Left ventricle myocardium superior (tissue), 1 donor: Measurements from ENCODE around the gene MROH7. TPM values are rescaled to one million over a fixed set of nuclear protein-coding genes. Genes with fewer than 3 reads are reported as not detected.
A peak's percentile ranks its signal among the peaks of the same experiment; 100 is the strongest.

ENCODE experiments used
- ATAC-seq: fragments of 200-7000 bp; cut with Tn5 transposase; one replicate; pipeline ENCODE4 v1.9.1; 2020; ENCODE audit warnings: mild to moderate bottlenecking, moderate library complexity
- DNase-seq: peaks from one replicate; pipeline ENCODE4 v3.0.0-alpha.2; 2020
- intact Hi-C: fragments of 100-400 bp; cut with micrococcal nuclease; formaldehyde crosslinking; loops from one replicate; pipeline ENCODE4 v1.11.0; 2022
- long read RNA-seq: library from polyadenylated mRNA; unstranded; transcript quantifications from one replicate; pipeline ENCODE4 v2.0.0, GENCODE V29; 2021
- total RNA-seq: library from RNA; stranded (reverse); fragmentation: NEBNext Ultra II Directional; extraction: Animal tissue kit (Norgen Biotek cat#: 25700); gene quantifications from one replicate; pipeline ENCODE4 v1.2.1, GENCODE V29; 2021
- donor health status: DM: no; HTN: yes; CAD: no; lungs with severe emphysema.

Gene MROH7
- 7.0 TPM for total RNA-seq
- long read RNA-seq = 0 reads

DNA sequence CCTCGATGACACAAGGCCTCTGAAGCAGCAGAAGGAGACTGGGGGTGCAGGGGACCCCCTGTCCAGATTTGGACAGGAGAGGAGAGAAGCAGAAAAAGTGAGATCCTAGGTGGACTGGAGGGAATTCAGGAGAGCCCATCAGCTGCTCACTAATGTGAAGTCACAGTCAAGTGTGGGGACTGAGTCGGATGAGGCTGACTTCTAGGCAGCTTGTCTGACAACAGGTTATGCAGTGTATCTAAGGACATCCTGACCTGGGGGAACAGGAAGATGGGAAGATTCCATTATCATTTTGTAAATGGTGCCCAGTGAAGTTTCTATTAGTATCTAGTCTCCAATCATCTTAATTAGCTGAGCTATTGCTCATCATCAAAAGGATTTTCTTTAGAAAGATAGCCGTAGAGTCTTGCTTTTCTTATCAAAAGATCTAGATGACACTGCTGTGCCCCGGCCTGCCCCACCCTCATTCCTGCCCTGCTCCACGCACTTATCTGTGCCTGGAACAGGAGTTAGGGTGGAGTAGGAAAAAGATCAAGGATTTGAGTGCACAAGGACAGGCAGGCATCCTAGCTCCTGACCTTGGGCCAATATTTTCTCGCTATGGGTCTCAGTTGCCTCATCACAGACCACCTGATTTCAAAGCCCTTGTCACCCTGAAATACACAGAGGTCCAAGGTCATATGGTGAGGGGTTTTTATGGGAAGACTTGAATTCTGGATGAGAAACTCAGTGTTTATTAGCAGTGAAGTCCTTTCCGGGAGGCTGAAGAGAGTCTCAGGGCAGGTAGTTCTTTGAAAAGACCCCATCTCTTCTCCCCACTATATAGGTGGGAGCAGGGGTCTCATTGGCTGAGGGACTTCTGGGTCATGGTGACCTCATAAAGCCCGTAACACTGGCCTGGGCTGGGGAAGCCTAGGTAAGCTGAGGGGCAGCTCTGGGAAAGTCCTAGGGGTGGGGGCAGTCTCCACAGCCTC lies at the start of gene MROH7:
TSS of gene MROH7 (plus strand) at position 924 of the 974 bp plus-strand sequence. CDS start 11,141 bp downstream, outside the sequence.
- ATAC-seq (no peak), DNase-seq (no peak)
- intact Hi-C loops = no loop called here

- ATAC-seq (no peak), DNase-seq (no peak)
- intact Hi-C loops = no loop called here
Measured at GRCh38 chr1:54593571-54594160, 47.9 kb upstream of the MROH7 start.

GRCh38 chr1:54594463-54594862 lies 47.1 kb upstream of the MROH7 start:
- intact Hi-C loops = no loop called here
- DNase-seq (no peak), ATAC-seq (peak; percentile 24)

DNA sequence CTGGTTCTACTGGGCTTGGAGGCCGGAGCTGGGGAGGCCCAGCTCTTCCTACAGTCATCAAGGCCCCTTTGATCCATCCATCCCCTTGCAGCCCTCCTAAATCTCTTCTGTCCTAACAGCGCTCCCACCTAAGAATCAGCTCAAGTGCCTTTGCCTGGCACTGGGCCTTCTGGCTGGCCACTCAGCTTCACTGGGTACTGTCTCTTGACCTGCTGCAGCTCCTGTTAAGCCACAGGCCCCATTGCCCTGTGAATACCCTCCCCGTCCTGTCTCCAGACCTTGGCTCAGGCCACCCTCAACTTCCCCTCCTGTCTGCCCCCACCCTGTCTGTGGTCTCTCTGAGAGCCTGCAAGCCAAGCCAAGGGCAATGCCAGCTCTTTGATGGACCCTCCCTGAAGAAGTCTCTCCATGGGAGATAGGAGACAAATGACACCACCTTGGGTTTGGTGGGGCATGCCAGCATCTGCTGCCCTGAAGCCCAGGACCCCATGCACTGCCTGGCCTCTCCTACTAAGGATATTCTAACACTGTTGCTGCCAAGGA lies 45.6 kb upstream of the MROH7 start:
- intact Hi-C loops = no loop called here
- DNase-seq = no peak
- ATAC-seq = peak; percentile 52

DNA sequence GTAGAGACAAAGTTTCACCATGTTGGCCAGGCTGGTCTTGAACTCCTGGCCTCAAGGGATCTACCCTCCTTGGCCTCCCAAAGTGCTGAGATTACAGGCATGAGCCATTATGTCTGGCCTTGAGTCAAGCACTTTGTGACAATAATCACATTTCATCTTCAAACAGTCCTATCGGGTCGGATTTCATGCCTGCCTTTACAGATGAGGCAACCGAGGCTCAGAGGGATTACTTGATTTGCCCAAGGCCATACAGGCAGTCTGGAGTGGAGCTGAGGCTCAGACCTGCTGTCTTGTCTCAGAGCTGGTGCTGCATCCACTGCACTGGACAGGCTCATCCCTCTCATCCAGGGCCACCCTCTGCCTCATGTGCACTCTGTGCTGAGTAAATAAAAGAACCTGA lies 44.8 kb upstream of the MROH7 start:
- ATAC-seq = no peak
- DNase-seq = no peak
- intact Hi-C loops = no loop called here

- DNase-seq (no peak), ATAC-seq (no peak)
- intact Hi-C loops = no loop called here
Measured at GRCh38 chr1:54597455-54598030, 44.0 kb upstream of the MROH7 start.

- DNase-seq = peak; percentile 41
- intact Hi-C loops = no loop called here
- ATAC-seq = no peak
Measured at GRCh38 chr1:54599211-54599823, 42.3 kb upstream of the MROH7 start.

- DNase-seq = no peak
- peak; percentile 27 for ATAC-seq
- intact Hi-C loops = no loop called here
Measured at GRCh38 chr1:54600947-54601721, 40.5 kb upstream of the MROH7 start.

- intact Hi-C loops = no loop called here
- ATAC-seq (no peak), DNase-seq (no peak)
Measured at GRCh38 chr1:54601730-54602129, 39.9 kb upstream of the MROH7 start.

DNA sequence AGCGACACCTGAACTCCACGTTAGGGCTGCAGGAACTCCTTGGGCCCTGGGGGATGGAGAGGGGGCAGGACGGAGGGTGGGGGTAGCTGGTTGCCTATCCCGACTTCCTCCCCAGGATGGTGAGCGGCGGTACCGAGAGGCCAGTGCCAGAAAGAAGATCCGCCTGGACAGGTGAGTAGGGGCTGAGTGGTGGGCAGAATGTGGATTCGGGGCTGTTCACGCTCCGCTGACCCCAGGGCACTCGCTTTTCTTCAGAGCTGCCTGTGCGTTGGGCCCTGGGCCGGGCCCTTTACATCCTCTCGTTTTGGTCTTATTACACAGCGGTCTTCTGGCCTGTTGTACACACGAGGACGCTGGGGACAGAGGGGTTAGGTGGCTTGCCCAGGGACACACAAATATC lies 39.0 kb upstream of the MROH7 start:
- ATAC-seq (no peak), DNase-seq (no peak)
- intact Hi-C loops = no loop called here

GRCh38 chr1:54603241-54603640 lies 38.3 kb upstream of the MROH7 start:
- ATAC-seq (no peak), DNase-seq (no peak)
- intact Hi-C loops = no loop called here

DNA sequence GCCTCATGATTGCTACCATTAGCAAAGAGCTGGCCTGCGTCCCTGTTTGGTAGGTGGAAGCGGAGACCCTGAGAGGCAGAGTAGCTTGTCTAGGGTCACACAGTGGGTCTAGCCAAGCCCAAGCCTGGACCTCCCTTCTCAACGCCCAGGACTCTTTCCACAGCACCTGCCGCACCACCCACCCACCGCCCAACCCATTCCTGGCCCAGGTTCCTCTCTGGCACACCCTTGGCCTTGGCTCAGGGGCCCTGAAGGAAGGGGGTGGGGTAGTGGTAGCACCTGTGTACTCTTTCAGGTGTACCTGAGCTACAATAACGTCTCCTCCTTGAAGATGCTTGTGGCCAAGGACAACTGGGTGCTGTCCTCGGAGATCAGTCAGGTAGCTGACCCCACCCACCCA lies 37.5 kb upstream of the MROH7 start:
- no peak for DNase-seq
- peak; percentile 4 for ATAC-seq
- intact Hi-C loops = no loop called here

DNA sequence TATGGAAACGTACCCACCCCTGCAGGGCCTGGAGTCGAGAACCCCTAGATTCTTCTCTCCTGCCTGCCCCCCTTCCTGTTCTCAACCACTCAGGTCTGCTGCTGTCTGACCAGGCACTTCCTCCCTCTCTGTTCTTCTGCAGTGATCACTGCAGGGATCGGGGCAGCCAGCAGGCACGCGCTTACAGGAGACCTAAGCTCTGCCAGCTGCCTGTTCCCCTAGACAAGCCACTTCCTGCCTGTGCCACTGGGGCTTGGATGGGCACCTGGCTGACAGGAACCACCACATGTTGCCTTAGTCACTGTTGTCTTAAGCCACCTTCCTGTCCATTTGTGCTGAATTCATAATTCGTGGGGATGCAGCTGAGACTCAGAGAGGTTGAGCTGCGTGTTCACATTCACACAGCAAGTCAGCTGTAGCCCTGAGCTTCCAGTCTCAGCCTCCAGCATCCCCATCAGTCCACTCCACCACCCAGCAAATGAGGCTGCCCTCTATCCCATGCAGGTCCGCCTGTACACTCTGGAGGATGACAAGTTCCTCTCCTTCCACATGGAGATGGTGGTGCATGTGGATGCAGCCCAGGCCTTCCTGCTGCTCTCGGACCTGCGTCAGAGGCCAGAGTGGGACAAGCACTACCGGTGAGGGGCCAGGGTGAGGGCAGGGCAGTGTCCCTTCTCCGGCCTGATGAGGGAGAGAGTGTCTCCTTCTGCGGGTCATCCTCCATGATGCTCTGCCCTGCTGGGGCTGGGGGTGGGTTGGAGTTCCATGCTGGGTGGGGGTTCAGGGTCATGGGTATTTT lies 36.8 kb upstream of the MROH7 start:
- DNase-seq (no peak), ATAC-seq (no peak)
- intact Hi-C loops = no loop called here

DNA sequence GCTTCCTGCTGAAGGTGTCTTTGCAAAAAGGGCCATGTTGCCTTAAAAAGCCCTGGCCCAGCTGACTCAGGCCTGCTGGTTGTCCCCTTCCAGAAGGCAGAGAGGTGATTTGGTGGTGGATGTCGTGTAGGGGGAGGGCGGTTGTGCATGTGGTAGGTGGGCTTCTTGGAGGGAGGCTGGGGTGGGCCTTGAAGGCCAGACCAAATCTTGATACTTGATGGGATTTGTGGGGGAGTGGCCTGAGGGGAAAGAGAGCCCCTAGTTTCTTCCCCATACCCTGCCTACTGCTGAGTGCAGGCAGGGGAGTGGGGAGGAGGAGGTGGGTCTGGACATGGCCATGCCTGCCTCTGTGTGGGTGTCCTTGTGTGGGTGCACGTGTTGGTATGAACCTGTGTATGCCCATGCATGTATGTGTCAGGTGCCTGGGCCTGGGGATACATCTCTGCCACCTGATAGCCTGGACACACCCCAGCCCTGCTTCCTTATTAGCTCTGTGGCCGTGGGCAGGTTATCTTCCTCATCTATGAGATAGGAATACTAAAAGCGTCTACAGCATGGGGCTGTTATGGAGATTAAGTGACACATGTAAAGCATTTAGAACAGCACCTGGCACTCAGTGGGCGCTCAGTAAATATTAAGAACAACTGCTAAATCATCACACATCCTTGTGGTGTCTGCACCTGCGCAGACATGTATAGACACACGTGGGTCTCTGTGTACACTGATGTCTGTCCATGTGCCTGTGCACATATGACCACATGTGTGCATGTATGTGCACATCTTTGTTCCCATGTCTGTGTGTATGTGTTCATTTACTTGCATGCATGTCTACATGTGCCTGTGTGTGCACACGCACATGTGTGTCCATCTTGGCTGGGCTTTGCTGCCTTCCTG lies 35.2 kb upstream of the MROH7 start:
- ATAC-seq (no peak), DNase-seq (no peak)
- intact Hi-C loops = no loop called here

GRCh38 chr1:54606990-54607325 lies 34.6 kb upstream of the MROH7 start:
- ATAC-seq (no peak), DNase-seq (no peak)
- intact Hi-C loops = no loop called here

DNA sequence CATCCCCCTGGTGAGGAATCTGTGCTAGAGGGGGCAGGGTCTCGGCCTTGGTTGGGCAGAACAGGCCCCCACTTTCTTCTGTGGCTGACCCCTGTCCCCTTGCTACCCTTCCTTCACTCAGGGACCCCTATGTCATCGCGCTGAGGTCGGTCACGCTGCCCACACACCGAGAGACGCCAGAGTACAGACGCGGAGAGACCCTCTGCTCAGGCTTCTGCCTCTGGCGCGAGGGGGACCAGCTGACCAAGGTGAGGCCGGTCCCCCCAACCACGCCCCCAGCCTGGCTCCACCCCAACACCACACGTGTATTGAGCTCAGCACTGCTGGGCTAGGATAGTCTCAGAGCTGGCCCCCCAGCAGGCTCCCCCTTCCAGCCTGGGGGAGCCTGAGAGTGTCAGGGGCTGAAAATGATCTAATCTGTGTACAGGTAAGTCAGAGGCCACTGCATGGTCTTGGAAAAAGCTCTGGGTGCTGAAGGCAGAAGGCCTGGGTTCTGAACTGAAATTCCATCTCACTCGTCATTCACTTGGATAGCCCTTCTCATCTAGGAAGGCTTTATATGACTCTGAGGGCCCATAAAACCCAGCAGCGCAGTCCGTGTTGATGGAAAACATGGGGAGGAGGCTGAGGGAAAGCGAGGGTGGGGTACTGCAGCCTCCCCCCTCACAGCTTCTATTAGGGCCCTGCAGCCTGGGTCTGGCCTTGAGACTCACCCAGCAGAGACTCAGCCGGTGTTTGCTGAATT lies 33.6 kb upstream of the MROH7 start:
- ATAC-seq = no peak
- intact Hi-C loops = no loop called here
- DNase-seq = no peak
